GM12864 (cell line): Measurements from ENCODE around the gene KLK8.

ENCODE experiments used
- DNase-seq: peaks from one replicate; pipeline ENCODE4 v3.0.0-alpha.2; 2011; ENCODE audit warnings: low read depth
- H3K4me3 ChIP-seq: 2 replicates; pipeline ENCODE4 v1.5.1; 2011; ENCODE audit warnings: mild to moderate bottlenecking, low read depth, low read length, control low read depth
- CTCF ChIP-seq: IDR thresholded peaks from 2 replicates; pipeline ENCODE4 v1.5.1; 2011; ENCODE audit warnings: low read depth, mild to moderate bottlenecking, moderate library complexity, low read length, control low read depth, inconsistent platforms; ENCODE audit errors: missing control alignments

Gene KLK8

GRCh38 chr19:51002542-51003311 lies 1.3 kb upstream of the KLK8 start:
- H3K4me3 ChIP-seq = no peak overlapping the region
- no peak for DNase-seq
- no peak for TF ChIP-seq CTCF

- DNase-seq = no peak
- no peak overlapping the region for H3K4me3 ChIP-seq
Observed at GRCh38 chr19:51002089-51002532, 707 bp upstream of the KLK8 start.

GRCh38 chr19:51000981-51001380 lies 423 bp downstream of the KLK8 start:
- DNase-seq = no peak
- H3K4me3 ChIP-seq = no peak overlapping the region
- no peak for TF ChIP-seq CTCF

More at GRCh38 chr19:51002089-51002532, 707 bp upstream of the KLK8 start:
- no peak for TF ChIP-seq CTCF

GRCh38 chr19:51000426-51000825 lies 978 bp downstream of the KLK8 start:
- H3K4me3 ChIP-seq = no peak overlapping the region
- DNase-seq = no peak
- TF ChIP-seq CTCF = no peak

- DNase-seq = no peak
- TF ChIP-seq CTCF = no peak
Observed at GRCh38 chr19:50998686-50999085, 2.7 kb downstream of the KLK8 start.

GRCh38 chr19:50998061-50998460 lies 3.3 kb downstream of the KLK8 start:
- no peak for TF ChIP-seq CTCF

More at GRCh38 chr19:50998686-50999085, 2.7 kb downstream of the KLK8 start:
- no peak overlapping the region for H3K4me3 ChIP-seq

GRCh38 chr19:50994129-50994528 lies 7.3 kb downstream of the KLK8 start:
- no peak for TF ChIP-seq CTCF
- no peak overlapping the region for H3K4me3 ChIP-seq
- DNase-seq = no peak

More at GRCh38 chr19:50998061-50998460, 3.3 kb downstream of the KLK8 start:
- no peak for DNase-seq
- no peak overlapping the region for H3K4me3 ChIP-seq
